OCI-LY3 (cell line): ENCODE data around the gene DCC.
A peak's percentile ranks its signal among the peaks of the same experiment; 100 is the strongest.

ENCODE experiments used
- H2AFZ ChIP-seq: fragments of 200-600, 300-600 bp; shearing (Covaris generic); 2 replicates; pipeline ENCODE4 v1.6.0; 2014; ENCODE audit warnings: antibody characterized with exemption, low read depth, low read length
- H3K27ac ChIP-seq: fragments of 200-600, 300-600 bp; sonication (generic); 2 replicates; pipeline ENCODE4 v1.5.1; 2014; ENCODE audit warnings: mild to moderate bottlenecking, low read length, moderate library complexity, mixed read lengths
- H3K27me3 ChIP-seq: fragments of 200-600, 300-600 bp; sonication (generic); 2 replicates; pipeline ENCODE4 v1.6.1; 2014; ENCODE audit warnings: low read depth, low read length, mixed read lengths
- H3K36me3 ChIP-seq: fragments of 200-600, 300-600 bp; sonication (generic); replicated peaks from 2 replicates; pipeline ENCODE3; 2014; ENCODE audit warnings: low read depth, low read length, mixed read lengths
- H3K4me1 ChIP-seq: fragments of 300-600, 200-600 bp; sonication (generic); 2 replicates; pipeline ENCODE4 v1.6.1; 2014; ENCODE audit warnings: low read length, mixed read lengths
- H3K4me2 ChIP-seq: fragments of 200-600, 300-600 bp; sonication (generic); 2 replicates; pipeline ENCODE4 v1.6.1; 2014; ENCODE audit warnings: low read length, mixed read lengths
- H3K4me3 ChIP-seq: fragments of 300-600, 200-600 bp; sonication (generic); 2 replicates; pipeline ENCODE4 v1.5.1; 2014; ENCODE audit warnings: antibody characterized with exemption, mild to moderate bottlenecking, low read length, moderate library complexity
- H3K79me2 ChIP-seq: fragments of 300-600, 200-600 bp; shearing (Covaris generic); 2 replicates; pipeline ENCODE4 v1.6.1; 2014; ENCODE audit warnings: mild to moderate bottlenecking, low read length, mixed read lengths
- H3K9ac ChIP-seq: fragments of 300-600, 200-600 bp; shearing (Covaris generic); 2 replicates; pipeline ENCODE4 v1.6.0; 2014; ENCODE audit warnings: mild to moderate bottlenecking, low read length, moderate library complexity
- H3K9me3 ChIP-seq: fragments of 200-600, 300-600 bp; shearing (Covaris generic); 2 replicates; pipeline ENCODE4 v1.6.1; 2014; ENCODE audit warnings: low read length, mixed read lengths; ENCODE audit not compliant: insufficient read depth
- H4K20me1 ChIP-seq: fragments of 200-600, 300-600 bp; sonication (generic); 2 replicates; pipeline ENCODE4 v1.6.1; 2016; ENCODE audit warnings: low read length, mixed read lengths; ENCODE audit not compliant: insufficient read depth
- CTCF ChIP-seq: fragments of 200-600, 300-600 bp; sonication (generic); IDR thresholded peaks from 2 replicates; pipeline ENCODE4 v1.5.1; 2014; ENCODE audit warnings: antibody characterized with exemption, low read length, low read depth
- EZH2phosphoT487 ChIP-seq: fragments of 200-600 bp; shearing (Covaris generic); IDR thresholded peaks from 2 replicates; pipeline ENCODE4 v1.6.1; 2018; ENCODE audit warnings: antibody characterized with exemption, mixed run types, low read depth

Gene DCC

DNA sequence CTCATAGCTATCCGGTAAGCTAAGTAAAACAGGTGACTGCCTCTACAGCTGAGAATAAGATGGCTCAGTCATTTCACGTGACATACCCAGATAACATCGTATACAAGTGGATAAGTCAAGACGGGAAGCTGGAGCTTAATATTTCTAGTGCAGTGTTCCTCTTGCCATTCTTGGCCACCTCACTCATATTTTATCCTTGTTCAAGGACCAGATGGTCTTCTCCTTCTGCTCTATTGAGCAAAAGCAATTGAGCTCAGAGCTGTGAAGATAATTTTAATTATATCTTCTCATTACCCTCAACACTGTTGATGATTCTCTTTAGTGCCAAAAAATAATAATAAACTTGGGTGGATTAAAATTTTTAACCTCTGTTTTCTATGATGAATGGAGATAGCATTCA lies 201.1 kb downstream of the DCC start:
- Histone ChIP-seq H3K79me2 (no peaks in the 10 kb centered on the region), H3K4me1 (no peaks in the 10 kb centered on the region), H3K27me3 (0 out of 2 replicates have a peak, but pooled peaks cover 2% of the 10 kb centered on the region), H3K9me3 (no peaks in the 10 kb centered on the region), H3K27ac (no peak overlapping the region), H2AFZ (no peak overlapping the region), H3K36me3 (no peaks in the 10 kb centered on the region), H3K9ac (no peak overlapping the region), H3K4me2 (no peak overlapping the region), H4K20me1 (no peaks in the 10 kb centered on the region), H3K4me3 (no peak overlapping the region)
- no peak for TF ChIP-seq CTCF

GRCh38 chr18:52544086-52544485 lies 204.1 kb downstream of the DCC start:
- Histone ChIP-seq H3K4me3 (no peak overlapping the region), H2AFZ (0 out of 2 replicates have a peak overlapping the region, but pooled peaks have one; percentile 12), H3K9ac (no peak overlapping the region), H3K9me3 (no peaks in the 10 kb centered on the region), H3K4me2 (no peak overlapping the region), H4K20me1 (no peaks in the 10 kb centered on the region), H3K4me1 (no peaks in the 10 kb centered on the region), H3K27ac (no peak overlapping the region), H3K79me2 (no peaks in the 10 kb centered on the region), H3K36me3 (no peaks in the 10 kb centered on the region), H3K27me3 (0 out of 2 replicates have a peak, but pooled peaks cover 2% of the 10 kb centered on the region)
- TF ChIP-seq CTCF (no peak), EZH2phosphoT487 (no peak)

DNA sequence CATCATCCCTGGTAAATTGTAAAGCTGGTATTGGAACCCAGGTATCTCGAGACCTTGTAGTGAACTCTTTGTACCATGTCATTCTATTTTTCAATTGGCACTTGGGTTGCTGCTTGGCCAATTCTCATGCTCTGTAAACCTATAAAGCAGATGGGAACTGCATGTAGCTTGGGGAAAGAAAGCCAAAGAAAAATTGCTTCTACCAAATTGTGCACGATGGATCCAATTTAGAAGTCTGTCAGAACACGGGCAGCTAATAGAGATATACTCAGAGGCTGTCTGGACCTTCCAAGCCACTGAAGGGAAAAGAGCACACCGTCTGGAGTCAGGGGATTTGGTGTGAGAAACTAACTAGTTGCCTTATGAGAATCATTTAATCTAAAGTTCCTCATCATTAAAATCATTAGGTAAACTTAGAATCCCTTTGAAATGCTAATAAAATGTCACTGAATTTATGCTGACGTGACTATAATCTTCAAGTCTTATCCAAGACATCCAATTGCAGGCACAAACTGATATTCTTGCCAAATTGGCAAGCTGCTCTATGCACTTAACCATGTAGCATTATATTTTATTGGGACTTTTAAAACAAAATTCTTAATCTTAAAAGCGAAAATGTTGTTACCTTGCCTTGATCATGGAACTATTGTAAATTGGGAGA lies 206.8 kb downstream of the DCC start:
- Histone ChIP-seq H3K9ac (no peak overlapping the region), H4K20me1 (no peaks in the 10 kb centered on the region), H3K4me3 (no peak overlapping the region), H3K27me3 (0 out of 2 replicates have a peak, but pooled peaks cover 2% of the 10 kb centered on the region), H3K4me2 (no peak overlapping the region), H2AFZ (no peak overlapping the region), H3K79me2 (no peaks in the 10 kb centered on the region), H3K9me3 (no peaks in the 10 kb centered on the region), H3K36me3 (no peaks in the 10 kb centered on the region), H3K27ac (no peak overlapping the region), H3K4me1 (no peaks in the 10 kb centered on the region)
- TF ChIP-seq EZH2phosphoT487 (no peak), CTCF (no peak)

DNA sequence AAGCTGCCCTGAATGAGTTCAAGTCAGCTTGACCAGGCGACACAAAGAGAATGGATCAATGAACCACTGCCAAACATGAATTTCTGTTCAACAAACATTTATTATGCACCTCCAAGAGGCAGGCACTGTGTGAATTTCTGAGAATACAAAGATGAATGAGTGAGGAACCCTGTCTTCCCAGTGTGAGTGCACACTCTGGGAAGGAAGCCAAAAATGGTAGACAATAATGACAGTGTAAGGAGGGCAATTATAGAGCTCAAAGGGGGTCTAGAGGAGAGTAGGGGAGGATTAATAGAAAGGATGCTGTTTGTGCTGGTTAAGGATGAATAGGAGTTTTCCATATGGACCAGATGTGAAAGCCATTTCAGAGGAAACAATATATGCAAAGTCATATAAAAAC lies 213.4 kb downstream of the DCC start:
- H3K9me3 ChIP-seq, result no peaks in the 10 kb centered on the region
- TF ChIP-seq EZH2phosphoT487 (no peak), CTCF (no peak)
- no peaks in the 10 kb centered on the region for H3K27me3 ChIP-seq
- H3K79me2 ChIP-seq, result no peaks in the 10 kb centered on the region
- H3K36me3 ChIP-seq, result no peaks in the 10 kb centered on the region
- H3K27ac ChIP-seq, result no peak overlapping the region
- no peaks in the 10 kb centered on the region for H4K20me1 ChIP-seq
- no peaks in the 10 kb centered on the region for H3K4me1 ChIP-seq
- no peak overlapping the region for H2AFZ ChIP-seq
- H3K9ac ChIP-seq, result no peak overlapping the region
- no peak overlapping the region for H3K4me3 ChIP-seq
- no peak overlapping the region for H3K4me2 ChIP-seq
